ENCODE results near the gene MAP3K2.

DNA sequence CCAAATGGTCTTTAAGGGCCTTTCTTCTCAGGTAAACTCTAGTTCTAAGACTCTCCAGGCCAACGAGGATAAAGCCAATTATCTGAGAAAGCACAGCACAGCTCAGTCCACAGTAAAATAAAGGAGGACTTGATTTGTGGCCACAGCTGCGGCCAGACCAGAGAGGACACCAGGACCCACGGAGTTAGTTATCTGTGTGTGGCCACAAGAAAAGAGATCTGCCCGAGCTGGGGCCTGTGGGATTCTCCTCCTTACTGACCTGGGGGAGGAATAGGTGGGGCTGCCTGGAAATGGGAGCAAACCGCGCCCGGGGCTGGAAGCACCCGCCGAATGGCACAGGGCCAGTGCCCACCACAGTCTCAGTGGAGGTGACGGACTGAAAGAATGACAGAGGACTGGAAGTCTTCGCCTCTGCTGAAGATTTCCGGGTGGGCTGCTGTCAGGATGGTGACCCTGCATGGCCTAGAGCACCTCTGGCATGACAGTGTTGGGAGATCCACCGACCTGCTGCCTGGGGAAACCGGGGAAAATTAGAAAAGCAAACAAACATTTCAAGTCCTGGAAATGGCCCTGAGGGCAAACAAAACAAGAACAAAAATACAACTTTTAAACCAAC, 43.7 kb upstream of the MAP3K2 start:
- TF ChIP-seq TAF1 (IDR thresholded peaks at IDR 0.05; ENCODE audit: low read depth) = no peak
- no peak for TF ChIP-seq CTCF (IDR thresholded peaks at IDR 0.05; ENCODE audit: poor library complexity, severe bottlenecking)
- no peak for TF ChIP-seq REST (IDR thresholded peaks at IDR 0.05; ENCODE audit: borderline replicate concordance)
